Small intestine (tissue), 7 donors: ENCODE data around the gene SERP2. TPM values are rescaled to one million over a fixed set of nuclear protein-coding genes. Genes with fewer than 3 reads are reported as not detected.

Experiments used
- DNase-seq, 2 donors: peaks; one replicate each; pipeline versions ENCODE4 v3.0.0 to v3.0.0-alpha.2; 2013
- FAIRE-seq: peaks from 2 replicates; lab custom pipeline; 2012; peaks lifted over from hg19 to GRCh38; lab: Jason Lieb, UNC
- H3K27ac ChIP-seq, 3 donors: one replicate each; pipeline ENCODE4 v1.5.1; 2013; ENCODE audit warnings: low read length in 2 of 3, mild to moderate bottlenecking in 2 of 3, control low read depth in 1 of 3, inconsistent platforms in 1 of 3, low read depth in 1 of 3, moderate library complexity in 1 of 3
- H3K27me3 ChIP-seq, 3 donors: one replicate each; pipeline ENCODE4 v1.6.1; 2013; ENCODE audit warnings: low read length in 3 of 3, inconsistent platforms in 1 of 3; ENCODE audit not compliant: control insufficient read depth in 3 of 3, insufficient read depth in 3 of 3
- H3K36me3 ChIP-seq, 3 donors: one replicate each; pipeline ENCODE4 v1.6.1; 2013; ENCODE audit warnings: low read length in 3 of 3, inconsistent platforms in 1 of 3, low read depth in 1 of 3, mild to moderate bottlenecking in 1 of 3, moderate library complexity in 1 of 3; ENCODE audit not compliant: control insufficient read depth in 3 of 3, insufficient read depth in 2 of 3
- H3K4me1 ChIP-seq, 3 donors: one replicate each; pipeline ENCODE4 v1.6.1; 2013; ENCODE audit warnings: low read length in 2 of 3, inconsistent platforms in 1 of 3, low read depth in 1 of 3, mild to moderate bottlenecking in 1 of 3, moderate library complexity in 1 of 3; ENCODE audit not compliant: control insufficient read depth in 3 of 3, insufficient read depth in 2 of 3
- H3K4me3 ChIP-seq, 3 donors: one replicate each; pipeline ENCODE4 v1.5.1; 2013; ENCODE audit warnings: low read length in 3 of 3, control low read depth in 1 of 3, inconsistent platforms in 1 of 3, low read depth in 1 of 3, mild to moderate bottlenecking in 1 of 3, moderate library complexity in 1 of 3
- H3K9me3 ChIP-seq, 2 donors: one replicate each; pipeline ENCODE4 v1.6.1; 2013; ENCODE audit warnings: low read depth in 1 of 2, low read length in 1 of 2; ENCODE audit not compliant: control insufficient read depth in 2 of 2, insufficient read depth in 1 of 2
- WGBS, 3 donors: extraction: QIAGEN DNeasy Blood & Tissue Kit; methylation state at CpG; one replicate each; pipeline ENCODE4 v1.1.7; 2013; 5-methylcytosine and 5-hydroxymethylcytosine counted together
- polyA plus RNA-seq, 4 donors: library from polyadenylated mRNA; stranded (reverse) in 3 of 4; unstranded in 1 of 4; fragments of 200-250 nt in 3 of 4; fragments of 120-200 nt in 1 of 4; gene quantifications; one replicate each; pipeline versions ENCODE4 v1.2.1 to v1.2.3, GENCODE V29; 2013
- donor health status: healthy with polysubstance abuse.
- donor health status: control.
- donor health status: control.
- donor health status: Bipolar disorder and iron deficiency.
- donor health status: healthy.

SERP2 gene
- polyA plus RNA-seq, 4 donors: 4.9 to 12.3 (median 8.0) TPM

DNA sequence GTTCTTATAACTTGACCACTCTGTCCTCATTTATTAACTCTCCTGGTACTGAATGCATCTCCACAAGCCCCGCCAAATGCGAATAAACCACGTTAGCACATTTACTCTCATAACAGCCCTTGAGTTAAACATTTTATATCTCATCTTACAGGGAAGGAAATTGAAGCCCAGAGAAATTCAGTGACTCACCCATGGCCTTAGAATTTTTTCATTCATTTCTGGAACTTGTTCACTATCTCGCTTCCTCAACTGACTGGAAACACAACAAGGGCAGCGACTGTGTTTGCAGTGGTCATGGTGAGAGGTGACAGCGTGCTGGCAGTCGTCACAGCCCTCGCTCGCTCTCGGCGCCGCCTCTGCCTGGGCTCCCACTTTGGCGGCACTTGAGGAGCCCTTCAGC lies 39.5 kb downstream of the SERP2 start:
- WGBS, 3 donors: 88 to 92% (median 91%) methylated on average over 12 to 13 of the region's 13 CpGs
- no peaks in the 10 kb centered on the region for H3K4me1 ChIP-seq
- no peak for DNase-seq
- no peaks in the 10 kb centered on the region for H3K27me3 ChIP-seq
- no peak for FAIRE-seq
- H3K4me3 ChIP-seq: no peak overlapping the region
- no peak overlapping the region for H3K27ac ChIP-seq
- H3K9me3 ChIP-seq: no peaks in the 10 kb centered on the region
- no peaks in the 10 kb centered on the region for H3K36me3 ChIP-seq

DNA sequence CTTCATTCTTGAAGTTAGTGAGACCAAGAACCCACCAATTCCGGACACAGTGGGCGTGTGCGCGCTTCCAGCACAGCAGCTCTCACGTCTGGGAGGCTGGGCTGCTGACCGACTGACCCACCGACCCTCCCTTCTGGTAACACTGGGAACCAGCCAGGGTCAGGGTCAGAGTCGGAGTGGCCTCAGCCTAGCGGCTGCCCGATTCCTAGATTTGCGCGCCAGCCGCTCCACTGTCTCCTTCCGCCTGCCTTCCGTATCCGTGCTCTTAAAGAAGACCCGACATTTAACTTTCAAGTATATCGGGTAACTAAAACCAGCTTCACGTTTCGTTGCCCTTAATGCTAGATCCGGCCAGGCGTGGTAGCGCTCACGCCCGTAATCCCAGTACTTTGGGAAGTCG lies 41.1 kb downstream of the SERP2 start:
- Histone ChIP-seq H3K27ac (no peak overlapping the region), H3K4me3 (no peak overlapping the region), H3K9me3 (no peaks in the 10 kb centered on the region), H3K4me1 (no peaks in the 10 kb centered on the region), H3K27me3 (no peaks in the 10 kb centered on the region), H3K36me3 (no peaks in the 10 kb centered on the region)
- WGBS, 3 donors: 96 to 97% (median 97%) methylated on average over 26 of the region's 26 CpGs
- FAIRE-seq: no peak
- DNase-seq: no peak

DNA sequence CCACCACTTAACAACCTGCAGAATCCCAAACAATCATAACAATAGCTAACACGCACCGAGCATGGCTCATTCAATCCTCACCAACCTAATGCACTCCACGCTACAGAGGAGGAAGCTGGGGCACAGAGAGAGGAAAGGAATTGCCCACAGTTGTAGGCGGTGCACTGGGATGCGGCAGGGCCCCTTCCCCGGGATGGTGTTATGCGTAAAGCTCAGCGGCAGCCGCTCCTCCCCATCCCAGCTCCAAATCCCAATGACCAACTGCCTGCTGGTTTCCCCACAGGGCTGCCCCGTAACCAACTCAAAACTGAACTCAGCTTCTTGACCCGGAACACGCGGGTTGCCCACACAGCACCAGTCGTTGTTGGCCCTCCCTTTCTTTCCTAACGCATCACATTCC lies 42.2 kb downstream of the SERP2 start:
- DNase-seq: no peak
- no peak overlapping the region for H3K4me3 ChIP-seq
- 87 to 93% (median 89%) methylated on average over 15 of the region's 15 CpGs for WGBS, 3 donors
- H3K27me3 ChIP-seq: no peaks in the 10 kb centered on the region
- no peaks in the 10 kb centered on the region for H3K9me3 ChIP-seq
- H3K36me3 ChIP-seq: no peaks in the 10 kb centered on the region
- no peak for FAIRE-seq
- no peaks in the 10 kb centered on the region for H3K4me1 ChIP-seq
- H3K27ac ChIP-seq: no peak overlapping the region

DNA sequence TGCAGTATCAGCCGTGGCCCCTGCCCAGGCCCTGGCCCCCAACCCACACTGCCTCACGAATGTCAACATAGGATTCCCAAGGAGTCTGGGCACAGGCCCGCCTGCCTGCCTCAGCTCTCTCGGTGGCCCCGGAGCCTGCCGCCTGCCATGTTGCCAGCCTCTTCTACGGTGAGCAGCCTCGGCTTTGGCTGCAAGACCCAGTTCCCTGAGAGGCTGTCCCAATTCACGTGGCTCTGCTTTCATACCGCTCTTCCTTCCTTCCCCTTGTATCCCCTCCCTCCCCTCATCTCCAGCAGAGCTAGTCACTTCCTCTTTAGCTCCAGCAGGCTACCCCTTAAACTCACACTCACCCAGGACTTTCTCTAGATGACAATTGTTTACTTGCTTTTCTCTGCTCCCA lies 42.7 kb downstream of the SERP2 start:
- no peaks in the 10 kb centered on the region for H3K9me3 ChIP-seq
- H3K4me1 ChIP-seq: no peaks in the 10 kb centered on the region
- FAIRE-seq: no peak
- H3K4me3 ChIP-seq: no peak overlapping the region
- WGBS, 3 donors: 81 to 90% (median 88%) methylated on average over 10 of the region's 10 CpGs
- no peaks in the 10 kb centered on the region for H3K36me3 ChIP-seq
- no peak overlapping the region for H3K27ac ChIP-seq
- DNase-seq: no peak
- H3K27me3 ChIP-seq: no peaks in the 10 kb centered on the region

DNA sequence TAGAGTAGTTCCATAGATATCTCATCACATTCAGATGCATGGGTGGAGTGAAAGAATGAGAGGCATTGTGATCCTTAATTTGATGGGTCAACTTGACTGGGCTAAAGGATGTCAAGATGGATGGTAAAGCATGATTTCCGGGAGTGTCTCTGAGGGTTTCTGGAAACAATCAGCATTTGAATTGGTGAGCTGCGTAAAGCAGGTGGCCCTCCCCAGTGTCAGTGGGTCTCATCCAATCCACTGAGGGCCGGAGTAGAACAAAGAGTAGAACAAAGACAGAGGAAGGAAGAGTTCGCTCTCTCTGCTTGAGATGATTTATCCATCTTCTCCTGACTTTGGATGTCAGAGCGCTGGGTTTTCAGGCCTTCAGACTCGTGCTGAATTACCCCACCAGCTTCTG lies 43.1 kb downstream of the SERP2 start:
- H3K4me1 ChIP-seq: no peaks in the 10 kb centered on the region
- 92 to 97% (median 93%) methylated on average over 6 of the region's 6 CpGs for WGBS, 3 donors
- H3K27ac ChIP-seq: no peak overlapping the region
- no peaks in the 10 kb centered on the region for H3K36me3 ChIP-seq
- no peaks in the 10 kb centered on the region for H3K9me3 ChIP-seq
- H3K4me3 ChIP-seq: no peak overlapping the region
- FAIRE-seq: no peak
- H3K27me3 ChIP-seq: no peaks in the 10 kb centered on the region
- DNase-seq: no peak

DNA sequence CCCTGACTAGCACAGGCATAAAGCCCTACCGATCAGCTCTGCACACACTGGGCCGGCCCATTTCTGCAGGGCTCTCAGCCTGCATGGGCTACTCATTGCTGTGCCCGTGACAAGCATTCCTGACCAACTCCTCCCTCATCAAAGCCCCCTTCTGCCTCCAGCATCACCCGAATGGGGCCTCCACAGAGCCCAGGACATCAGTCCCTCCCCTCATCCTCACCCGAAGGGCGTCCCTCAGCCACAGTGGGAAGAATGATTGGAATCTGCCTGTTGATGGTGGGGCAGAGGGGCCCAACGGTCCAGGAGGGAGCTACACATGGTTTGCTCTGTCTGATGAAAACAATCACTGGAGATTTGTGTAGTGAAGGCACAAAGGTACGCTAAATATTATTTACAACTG lies 43.8 kb downstream of the SERP2 start:
- no peaks in the 10 kb centered on the region for H3K27me3 ChIP-seq
- DNase-seq (no peak), FAIRE-seq (no peak)
- H3K27ac ChIP-seq: no peak overlapping the region
- WGBS, 3 donors: 86 to 92% (median 86%) methylated on average over 8 of the region's 8 CpGs
- H3K36me3 ChIP-seq: no peaks in the 10 kb centered on the region
- no peak overlapping the region for H3K4me3 ChIP-seq
- no peaks in the 10 kb centered on the region for H3K4me1 ChIP-seq
- H3K9me3 ChIP-seq: no peaks in the 10 kb centered on the region

DNA sequence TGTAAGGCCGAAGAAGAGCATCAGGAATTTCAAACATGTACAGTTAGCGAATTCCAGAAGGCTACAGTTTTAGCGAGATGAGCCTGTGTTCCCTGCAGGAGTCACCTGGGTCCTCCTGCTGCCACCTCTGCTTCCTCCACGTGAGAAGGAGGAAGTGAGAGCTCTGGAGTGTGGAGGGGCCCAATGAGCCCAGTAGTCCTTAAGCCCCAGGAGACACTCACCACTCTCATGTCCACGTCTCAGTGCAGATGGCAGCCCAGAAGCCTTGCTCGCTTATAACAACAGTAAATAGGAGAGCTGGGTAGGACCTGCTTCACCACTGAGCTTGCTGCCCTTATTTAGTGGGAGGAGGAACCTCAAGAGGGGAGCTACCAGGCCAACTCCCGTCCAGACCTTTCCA lies 44.3 kb downstream of the SERP2 start:
- Histone ChIP-seq H3K27me3 (no peaks in the 10 kb centered on the region), H3K27ac (no peak overlapping the region), H3K9me3 (no peaks in the 10 kb centered on the region), H3K4me3 (no peak overlapping the region), H3K36me3 (no peaks in the 10 kb centered on the region), H3K4me1 (no peaks in the 10 kb centered on the region)
- DNase-seq (no peak), FAIRE-seq (no peak)
- 74 to 79% (median 76%) methylated on average over 7 of the region's 7 CpGs for WGBS, 3 donors

DNA sequence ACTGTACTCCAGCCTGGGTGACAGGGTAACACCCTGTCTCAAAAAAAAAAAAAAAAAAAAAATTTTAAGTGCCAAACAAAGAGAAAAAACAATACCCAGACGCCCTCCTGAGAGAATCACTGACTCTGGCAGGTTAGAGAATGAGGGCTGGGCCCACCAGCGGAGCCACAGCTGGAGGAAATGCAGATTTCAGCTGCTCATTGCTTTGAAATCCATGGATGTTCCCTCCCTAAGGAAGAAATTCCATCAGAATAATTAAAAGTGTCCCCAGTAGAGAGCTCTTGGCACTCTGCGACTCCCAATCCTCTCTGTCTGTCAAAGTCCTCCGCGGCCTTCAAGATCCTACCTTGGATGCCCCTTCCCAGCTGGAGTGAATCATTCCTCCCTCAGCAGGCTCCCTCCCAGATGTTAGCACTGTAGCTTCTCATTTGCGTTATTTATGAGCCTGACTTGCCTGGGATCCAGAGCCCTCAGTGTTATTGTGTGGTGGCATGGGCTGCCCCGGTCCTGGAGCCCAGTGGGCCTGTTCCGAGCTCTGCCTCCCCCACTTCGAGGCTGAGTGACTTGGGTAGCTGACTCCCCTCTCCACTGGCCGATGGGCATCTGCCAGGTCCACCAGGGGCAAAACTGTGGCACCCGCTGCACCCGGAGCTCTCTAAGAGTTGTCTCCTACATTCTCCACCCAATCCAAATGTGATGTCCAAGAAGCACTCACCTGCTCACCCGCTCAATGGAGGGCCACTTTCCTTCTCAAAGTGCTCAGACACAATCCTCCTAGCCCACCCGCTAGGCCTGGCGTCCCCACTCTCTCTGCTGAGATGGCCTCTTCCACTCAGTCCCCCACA lies 47.0 kb downstream of the SERP2 start:
- H3K27ac ChIP-seq: no peak overlapping the region
- H3K4me1 ChIP-seq: no peaks in the 10 kb centered on the region
- no peak for DNase-seq
- no peak overlapping the region for H3K4me3 ChIP-seq
- H3K36me3 ChIP-seq: no peaks in the 10 kb centered on the region
- no peaks in the 10 kb centered on the region for H3K27me3 ChIP-seq
- 85 to 91% (median 86%) methylated on average over 15 of the region's 15 CpGs for WGBS, 3 donors
- no peaks in the 10 kb centered on the region for H3K9me3 ChIP-seq
- no peak for FAIRE-seq
